H1 (cell line): ENCODE results near the gene OTOF. TPM values are rescaled to one million over a fixed set of nuclear protein-coding genes. Genes with fewer than 3 reads are reported as not detected.

ENCODE experiments used
- CTCF ChIA-PET: fragments of 300-600 bp; sonication (Branson Sonifier 250); formaldehyde crosslinking; loops from one replicate; lab custom pipeline; 2021; ENCODE audit not compliant: partially characterized antibody; lab: Charles Lee
- POLR2A ChIA-PET: fragments of 300-600 bp; sonication (Branson Sonifier 250); formaldehyde crosslinking; loops from one replicate; lab custom pipeline; 2021; ENCODE audit warnings: inconsistent platforms; ENCODE audit not compliant: partially characterized antibody; lab: Charles Lee
- DNase-seq, 2 experiments: peaks; one replicate each; pipeline versions ENCODE4 v3.0.0 to v3.0.0-alpha.2; 2010 to 2022; ENCODE audit warnings: low spot score in 2 of 2, low read depth in 1 of 2, mixed read lengths in 1 of 2
- FAIRE-seq: peaks from 2 replicates; lab custom pipeline; 2011; peaks lifted over from hg19 to GRCh38; lab: Jason Lieb, UNC
- H2AFZ ChIP-seq: 2 replicates; pipeline ENCODE4 v1.8.1; 2012; ENCODE audit warnings: low read length, inconsistent platforms
- H2AK5ac ChIP-seq: 2 replicates; pipeline ENCODE4 v1.6.1; 2013; ENCODE audit warnings: low read depth, low read length
- H2BK120ac ChIP-seq: replicated peaks from 2 replicates; pipeline ENCODE3; 2013; ENCODE audit warnings: low read depth, low read length, inconsistent platforms
- H2BK12ac ChIP-seq: 2 replicates; pipeline ENCODE4 v1.6.1; 2013; ENCODE audit warnings: low read depth, low read length
- H2BK15ac ChIP-seq: 2 replicates; pipeline ENCODE4 v1.6.1; 2013; ENCODE audit warnings: low read length
- H2BK20ac ChIP-seq: 2 replicates; pipeline ENCODE4 v1.6.1; 2013; ENCODE audit warnings: low read length
- H2BK5ac ChIP-seq: 2 replicates; pipeline ENCODE4 v1.6.1; 2013; ENCODE audit warnings: low read depth, low read length
- H3K14ac ChIP-seq: 2 replicates; pipeline ENCODE4 v1.6.1; 2013; ENCODE audit warnings: inconsistent platforms; ENCODE audit not compliant: insufficient read length
- H3K18ac ChIP-seq: 2 replicates; pipeline ENCODE4 v1.6.1; 2013; ENCODE audit warnings: low read length; ENCODE audit errors: extremely low read depth
- H3K23ac ChIP-seq: 2 replicates; pipeline ENCODE4 v1.6.1; 2013; ENCODE audit warnings: inconsistent platforms; ENCODE audit not compliant: insufficient read length
- H3K23me2 ChIP-seq: 2 replicates; pipeline ENCODE4 v1.6.1; 2013; ENCODE audit warnings: low read depth, low read length
- H3K27ac ChIP-seq: 2 replicates; pipeline ENCODE4 v1.6.1; 2011; ENCODE audit warnings: low read depth, low read length, inconsistent platforms
- H3K27me3 ChIP-seq, 4 experiments: replicated peaks in 1 of 4; 1 replicate in 1 of 4; 2 replicates in 3 of 4; pipeline versions ENCODE4 v1.6.1 to v1.8.1; 2011 to 2013; ENCODE audit warnings: low read length in 3 of 4, mild to moderate bottlenecking in 3 of 4, inconsistent platforms in 2 of 4, mixed read lengths in 2 of 4, moderate library complexity in 1 of 4; ENCODE audit not compliant: control insufficient read depth in 3 of 4, insufficient read depth in 3 of 4; ENCODE audit errors: extremely low read depth in 1 of 4
- H3K36me3 ChIP-seq, 4 experiments: 2 replicates each; pipeline versions ENCODE4 v1.6.1 to v1.8.1; 2011 to 2013; ENCODE audit warnings: mild to moderate bottlenecking in 4 of 4, low read length in 3 of 4, moderate library complexity in 2 of 4, control low read depth in 1 of 4, inconsistent platforms in 1 of 4; ENCODE audit not compliant: insufficient read depth in 4 of 4, control insufficient read depth in 2 of 4
- H3K4ac ChIP-seq: replicated peaks from 2 replicates; pipeline ENCODE3; 2013; ENCODE audit warnings: low read length, low read depth, mixed read lengths, inconsistent platforms; ENCODE audit not compliant: insufficient read length
- H3K4me1 ChIP-seq, 4 experiments: replicated peaks in 1 of 4; 1 replicate in 1 of 4; 2 replicates in 3 of 4; pipeline versions ENCODE4 v1.6.1 to v1.8.1; 2011 to 2013; ENCODE audit warnings: low read length in 3 of 4, inconsistent platforms in 2 of 4, mixed read lengths in 1 of 4; ENCODE audit not compliant: insufficient read depth in 4 of 4, control insufficient read depth in 3 of 4
- H3K4me2 ChIP-seq, 2 experiments: 2 replicates each; pipeline versions ENCODE4 v1.6.1 to v1.8.1; 2011 to 2013; ENCODE audit warnings: low read depth in 2 of 2, low read length in 2 of 2, control low read depth in 1 of 2, inconsistent platforms in 1 of 2, mild to moderate bottlenecking in 1 of 2; ENCODE audit not compliant: insufficient read depth in 1 of 2
- H3K4me3 ChIP-seq, 4 experiments: fragments of 200-600, 300-600 bp in 1 of 4; sonication (generic), shearing (Covaris generic), sonication (Bioruptor Twin) in 1 of 4; 2 replicates each; pipeline versions ENCODE4 v1.5.1 to v1.8.1; 2011 to 2016; ENCODE audit warnings: low read length in 4 of 4, low read depth in 3 of 4, control low read depth in 2 of 4, inconsistent platforms in 2 of 4, mild to moderate bottlenecking in 2 of 4, mixed read lengths in 1 of 4, moderate library complexity in 1 of 4; ENCODE audit not compliant: insufficient read depth in 2 of 4; ENCODE audit errors: extremely low read depth in 1 of 4
- H3K56ac ChIP-seq: replicated peaks from 2 replicates; pipeline ENCODE3; 2013; ENCODE audit warnings: low read depth, mild to moderate bottlenecking, mixed read lengths, low read length, inconsistent platforms; ENCODE audit not compliant: insufficient read length
- H3K79me1 ChIP-seq: 2 replicates; pipeline ENCODE4 v1.6.1; 2013; ENCODE audit warnings: low read depth, low read length, control low read depth
- H3K79me2 ChIP-seq, 2 experiments: 2 replicates each; pipeline versions ENCODE4 v1.6.1 to v1.8.1; 2012 to 2013; ENCODE audit warnings: low read length in 2 of 2, mild to moderate bottlenecking in 2 of 2, inconsistent platforms in 1 of 2; ENCODE audit not compliant: insufficient read depth in 2 of 2, control insufficient read depth in 1 of 2
- H3K9ac ChIP-seq, 4 experiments: replicated peaks in 1 of 4; 1 replicate in 1 of 4; 2 replicates in 3 of 4; pipeline versions ENCODE4 v1.6.1 to v1.8.1; 2011 to 2013; ENCODE audit warnings: low read depth in 3 of 4, low read length in 3 of 4, control low read depth in 2 of 4, mild to moderate bottlenecking in 2 of 4, moderate library complexity in 2 of 4, inconsistent platforms in 1 of 4; ENCODE audit errors: extremely low read depth in 1 of 4
- H3K9me3 ChIP-seq, 2 experiments: 2 replicates each; pipeline versions ENCODE4 v1.6.1 to v1.8.1; 2012 to 2013; ENCODE audit warnings: mild to moderate bottlenecking in 2 of 2, moderate library complexity in 2 of 2, control low read depth in 1 of 2, inconsistent platforms in 1 of 2, low read depth in 1 of 2, low read length in 1 of 2, mixed read lengths in 1 of 2; ENCODE audit not compliant: insufficient read depth in 2 of 2
- H4K20me1 ChIP-seq, 2 experiments: replicated peaks in 1 of 2; 2 replicates each; pipeline versions ENCODE3 to v1.8.1; 2011 to 2013; ENCODE audit warnings: inconsistent platforms in 2 of 2, low read length in 2 of 2, mild to moderate bottlenecking in 1 of 2; ENCODE audit not compliant: insufficient read depth in 2 of 2, control insufficient read depth in 1 of 2
- H4K5ac ChIP-seq: 2 replicates; pipeline ENCODE4 v1.6.1; 2013; ENCODE audit warnings: low read length, low read depth, mixed read lengths, inconsistent platforms; ENCODE audit not compliant: insufficient read length
- H4K8ac ChIP-seq: 2 replicates; pipeline ENCODE4 v1.8.0; 2013; ENCODE audit warnings: mild to moderate bottlenecking, moderate library complexity, low read length, inconsistent platforms; ENCODE audit not compliant: insufficient read depth; ENCODE audit errors: extremely low read depth
- H4K91ac ChIP-seq: replicated peaks from 2 replicates; pipeline ENCODE3; 2013; ENCODE audit warnings: low read length, mixed read lengths, inconsistent platforms; ENCODE audit not compliant: insufficient read length
- CTBP2 ChIP-seq: IDR thresholded peaks from 2 replicates; pipeline ENCODE4 v1.7.0; 2011; ENCODE audit warnings: borderline replicate concordance, mild to moderate bottlenecking, moderate library complexity, mixed read lengths, low read length; ENCODE audit not compliant: insufficient read depth, insufficient read length
- EP300 ChIP-seq, 2 experiments: IDR thresholded peaks; 1 replicate in 1 of 2; 2 replicates in 1 of 2; pipeline ENCODE4 v1.6.1; 2011 to 2012; ENCODE audit warnings: low read depth in 2 of 2, low read length in 2 of 2, mild to moderate bottlenecking in 2 of 2, borderline replicate concordance in 1 of 2, inconsistent platforms in 1 of 2, moderate library complexity in 1 of 2
- HDAC2 ChIP-seq, 2 experiments: fragments of 300-600 bp in 1 of 2; sonication (generic) in 1 of 2; IDR thresholded peaks; 2 replicates each; pipeline ENCODE4 v1.6.1; 2011 to 2012; ENCODE audit warnings: low read depth in 2 of 2, low read length in 2 of 2, mild to moderate bottlenecking in 2 of 2, moderate library complexity in 2 of 2, borderline replicate concordance in 1 of 2, inconsistent platforms in 1 of 2
- KDM4A ChIP-seq: IDR thresholded peaks from one replicate; pipeline ENCODE4 v1.7.1; 2012; ENCODE audit warnings: low read depth, mild to moderate bottlenecking, moderate library complexity, low read length, inconsistent platforms; ENCODE audit not compliant: severe bottlenecking
- KDM5A ChIP-seq: fragments of 200-600 bp; IDR thresholded peaks from 2 replicates; pipeline ENCODE4 v1.7.1; 2012; ENCODE audit warnings: mild to moderate bottlenecking, low read length, inconsistent platforms, mixed read lengths
- POLR2AphosphoS5 ChIP-seq: IDR thresholded peaks from 2 replicates; pipeline ENCODE4 v1.6.1; 2011; ENCODE audit warnings: low read depth, low read length
- RAD21 ChIP-seq, 2 experiments: IDR thresholded peaks in 1 of 2; conservative IDR thresholded peaks in 1 of 2; 2 replicates each; pipeline ENCODE4 v1.6.1; 2011; ENCODE audit warnings: low read depth in 2 of 2, low read length in 2 of 2, improper control_type of control experiment in 1 of 2, inconsistent platforms in 1 of 2, mild to moderate bottlenecking in 1 of 2, moderate library complexity in 1 of 2
- RNF2 ChIP-seq: fragments of 200-900, 300-1000 bp; sonication (generic); IDR thresholded peaks from 2 replicates; pipeline ENCODE4 v1.7.1; 2016; ENCODE audit warnings: borderline replicate concordance, low read depth, mild to moderate bottlenecking, antibody characterized with exemption, low read length; ENCODE audit not compliant: poor library complexity, severe bottlenecking; ENCODE audit errors: missing control alignments
- RXRA ChIP-seq: IDR thresholded peaks from 2 replicates; pipeline ENCODE4 v1.6.1; 2011; ENCODE audit warnings: low read depth, mild to moderate bottlenecking, low read length, moderate library complexity; ENCODE audit not compliant: insufficient read depth
- SAP30 ChIP-seq: fragments of 300-600 bp; sonication (generic); IDR thresholded peaks from 2 replicates; pipeline ENCODE4 v1.7.1; 2012; ENCODE audit warnings: low read length, moderate library complexity, mild to moderate bottlenecking, inconsistent platforms; ENCODE audit not compliant: insufficient read depth, insufficient replicate concordance
- SP1 ChIP-seq: IDR thresholded peaks from 2 replicates; pipeline ENCODE4 v1.6.1; 2011; ENCODE audit warnings: low read depth, low read length
- SUZ12 ChIP-seq: fragments of 200-600 bp; sonication (generic); IDR thresholded peaks from 2 replicates; pipeline ENCODE4 v1.6.1; 2012; ENCODE audit warnings: mild to moderate bottlenecking, inconsistent platforms, low read length, moderate library complexity, mixed read lengths
- WGBS, 2 experiments: shearing (Covaris generic) in 1 of 2; methylation state at CpG; one replicate each; pipeline versions ENCODE4 v1.1.6 to v1.1.7; 2013 to 2015; ENCODE audit warnings: low lambda C conversion rate in 2 of 2, mixed read lengths in 2 of 2, inconsistent platforms in 1 of 2, low coverage in 1 of 2, missing lambda C conversion rate in 1 of 2; ENCODE audit not compliant: insufficient replicate concordance in 2 of 2, insufficient coverage in 1 of 2, insufficient read length in 1 of 2; ENCODE audit errors: extremely low coverage in 1 of 2, missing lambda C conversion rate in 1 of 2; 5-methylcytosine and 5-hydroxymethylcytosine counted together
- polyA plus RNA-seq, 7 experiments: library from polyadenylated mRNA; depleted of rRNA in 3 of 7; stranded (reverse) in 5 of 7; unstranded in 2 of 7; fragments of >200 nt in 5 of 7; fragments of 200-250 nt in 2 of 7; gene quantifications; 1 replicate in 5 of 7; 2 replicates in 1 of 7; 4 replicates in 1 of 7; pipeline versions ENCODE4 v1.2.1 to v1.2.3, GENCODE V29; 2011 to 2013; ENCODE audit warnings: missing spikeins in 2 of 7, mixed read lengths in 2 of 7
- total RNA-seq: library from RNA; stranded (reverse); fragmentation: NEBNext Ultra II Directional; extraction: Animal tissue kit (Norgen Biotek cat#: 25700); gene quantifications from 2 replicates; pipeline ENCODE4 v1.2.1, GENCODE V29; 2021

OTOF gene
- total and polyA plus RNA-seq, 2 of the 8 experiments (the other 6 are each of a cell fraction or from before 2014, with no cell fraction given) = 0.06 TPM; not detected in 1

DNA sequence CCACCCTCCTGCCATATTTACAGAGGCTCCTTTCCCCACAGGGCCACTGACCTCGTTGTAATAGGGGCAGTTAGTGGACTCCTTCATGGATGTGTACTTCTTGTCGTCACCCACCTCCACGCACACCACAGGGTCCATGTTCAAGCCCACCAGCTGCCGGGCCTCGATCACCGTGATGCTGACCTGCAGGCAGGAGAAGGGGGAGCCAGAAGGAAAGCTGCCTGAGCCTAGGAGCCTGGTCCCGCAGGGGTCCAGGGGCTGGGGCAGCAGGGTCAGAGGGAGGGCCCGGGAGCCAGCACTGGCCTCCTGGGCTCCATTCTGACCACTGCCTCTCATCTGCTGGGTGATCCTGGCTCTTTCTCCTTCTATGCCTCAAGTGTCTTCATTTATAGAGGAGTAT is 17.0 kb upstream of the OTOF start:
- no peak overlapping the region for H3K18ac ChIP-seq
- no peak overlapping the region for H4K8ac ChIP-seq
- H3K4me3 ChIP-seq = no peak overlapping the region
- WGBS, 2 experiments = 89% methylated on average over 8 of the region's 8 CpGs; no CpG with 5 or more reads in 1 of the 2 experiments
- H2BK15ac ChIP-seq = peak overlapping the region; percentile 97; the same call in 1 of the 2 replicates
- H3K4me2 ChIP-seq = no peak overlapping the region
- no peaks in the 10 kb centered on the region for H3K36me3 ChIP-seq
- peaks cover 2 to 5% (median 3%) of the 10 kb centered on the region in 4 experiments; a peak in 4 of 7 replicates for H3K4me1 ChIP-seq
- no peak overlapping the region for H3K4ac ChIP-seq
- H3K9ac ChIP-seq = no peak overlapping the region
- H2BK5ac ChIP-seq = no peak overlapping the region
- no peaks in the 10 kb centered on the region for H4K20me1 ChIP-seq
- POLR2A ChIA-PET = interaction anchor here (1.2 kb wide), 1 partner anchor 9 kb away, joined by 5 read pairs; no protein-coding TSS in a partner anchor
- H3K79me2 ChIP-seq = no peaks in the 10 kb centered on the region
- H2BK120ac ChIP-seq = no peak overlapping the region
- H4K5ac ChIP-seq = no peak overlapping the region
- H3K9me3 ChIP-seq = no peaks in the 10 kb centered on the region
- no peak overlapping the region for H3K14ac ChIP-seq
- no peak overlapping the region for H3K56ac ChIP-seq
- H2AK5ac ChIP-seq = no peak overlapping the region
- H3K23ac ChIP-seq = no peak overlapping the region
- FAIRE-seq (no peak), DNase-seq (no peak)
- H2BK12ac ChIP-seq = peak overlapping the region; percentile 14; the same call in 1 of the 2 replicates
- no peak overlapping the region for H4K91ac ChIP-seq
- CTCF ChIA-PET = interaction anchor here (0.7 to 5.1 kb wide), 5 partner anchors 14 to 67 kb away, joined by 3 to 37 read pairs (median 3); a partner anchor contains a TSS
- H3K79me1 ChIP-seq = no peaks in the 10 kb centered on the region
- H3K23me2 ChIP-seq = no peaks in the 10 kb centered on the region
- no peak overlapping the region for H2AFZ ChIP-seq
- no peak overlapping the region for H3K27ac ChIP-seq
- H2BK20ac ChIP-seq = 0 out of 2 replicates have a peak overlapping the region, but pooled peaks have one; percentile 21
- no peaks in the 10 kb centered on the region for H3K27me3 ChIP-seq
- TF ChIP-seq SP1 (no peak), KDM5A (no peak), SAP30 (no peak), RXRA (no peak), KDM4A (no peak), HDAC2 (IDR thresholded peaks at IDR 0.05; ENCODE audit: borderline replicate concordance in 1 of 2, low read depth in 2 of 2, low read length in 2 of 2) (no peak), RNF2 (no peak), POLR2AphosphoS5 (no peak), EP300 (IDR thresholded peaks at IDR 0.05; ENCODE audit: borderline replicate concordance in 1 of 2, low read depth in 2 of 2, low read length in 2 of 2) (no peak), SUZ12 (no peak), CTBP2 (no peak), RAD21 (IDR thresholded peaks at IDR 0.05 in 1 of 2, conservative IDR thresholded peaks at IDR 0.05 in 1 of 2; ENCODE audit: low read depth in 2 of 2, low read length in 2 of 2) (no peak)
